Panc1 (cell line): ENCODE results near the gene PM20D1. TPM values are rescaled to one million over a fixed set of nuclear protein-coding genes. Genes with fewer than 3 reads are reported as not detected.

Source experiments
- ATAC-seq: fragments of 200-7000 bp; cut with Tn5 transposase; 2 replicates; pipeline ENCODE4 v1.9.1; 2020; ENCODE audit warnings: mild to moderate bottlenecking, moderate library complexity
- BruUV-seq: library from RNA; stranded (reverse); fragments of 400-500 nt; replicated peaks from 2 replicates; lab custom pipeline; 2021; lab: Mats Ljungman, UMichigan
- CTCF ChIA-PET: fragments of 300-600 bp; sonication (Branson Sonifier 250); formaldehyde crosslinking; loops from one replicate; lab custom pipeline; 2022; ENCODE audit warnings: antibody characterized with exemption; lab: Charles Lee
- POLR2A ChIA-PET: fragments of 300-600 bp; sonication (Branson Sonifier 250); formaldehyde crosslinking; loops from one replicate; lab custom pipeline; 2022; ENCODE audit warnings: antibody characterized with exemption; lab: Charles Lee
- DNase-seq: peaks from one replicate; pipeline ENCODE4 v3.0.0-alpha.2; 2010; ENCODE audit warnings: low read depth, low spot score
- H3K27ac ChIP-seq: 2 replicates; pipeline ENCODE4 v1.5.1; 2011; ENCODE audit warnings: mild to moderate bottlenecking, low read length, inconsistent platforms
- H3K27me3 ChIP-seq: fragments of 200-500 bp; sonication (Bioruptor generic); 2 replicates; pipeline ENCODE4 v1.6.0; 2014; ENCODE audit warnings: low read length, inconsistent platforms; ENCODE audit not compliant: control insufficient read depth, insufficient read depth
- H3K36me3 ChIP-seq: fragments of 200-500 bp; sonication (Bioruptor generic); 2 replicates; pipeline ENCODE4 v1.5.1; 2014; ENCODE audit warnings: inconsistent platforms, mild to moderate bottlenecking, low read length, moderate library complexity; ENCODE audit not compliant: control insufficient read depth, insufficient read depth
- H3K4me1 ChIP-seq: 2 replicates; pipeline ENCODE4 v1.5.1; 2011; ENCODE audit warnings: inconsistent platforms, mild to moderate bottlenecking, low read length, moderate library complexity; ENCODE audit not compliant: control insufficient read depth, insufficient read depth
- H3K4me3 ChIP-seq, 2 experiments: 2 replicates each; pipeline ENCODE4 v1.5.1; 2011 to 2012; ENCODE audit warnings: low read depth in 2 of 2, low read length in 2 of 2, mild to moderate bottlenecking in 2 of 2, inconsistent platforms in 1 of 2, moderate library complexity in 1 of 2
- H3K9me3 ChIP-seq: fragments of 200-500 bp; sonication (Bioruptor generic); 2 replicates; pipeline ENCODE4 v1.5.1; 2014; ENCODE audit warnings: low read depth, mild to moderate bottlenecking, inconsistent platforms, low read length, moderate library complexity; ENCODE audit not compliant: control insufficient read depth, insufficient read depth
- CTCF ChIP-seq: fragments of 450-650 bp; IDR thresholded peaks from 2 replicates; pipeline ENCODE4 v1.5.1; 2017; ENCODE audit warnings: mild to moderate bottlenecking
- POLR2AphosphoS5 ChIP-seq: IDR thresholded peaks from 2 replicates; pipeline ENCODE4 v1.6.1; 2012; ENCODE audit warnings: mild to moderate bottlenecking, low read depth, low read length, moderate library complexity
- REST ChIP-seq, 2 experiments: IDR thresholded peaks; 2 replicates each; pipeline ENCODE4 v1.6.1; 2011 to 2012; ENCODE audit warnings: low read depth in 2 of 2, control low read depth in 1 of 2, low read length in 1 of 2, mild to moderate bottlenecking in 1 of 2, moderate library complexity in 1 of 2; ENCODE audit not compliant: insufficient read depth in 1 of 2
- SIN3A ChIP-seq: IDR thresholded peaks from 2 replicates; pipeline ENCODE4 v1.6.1; 2012; ENCODE audit warnings: low read depth, mild to moderate bottlenecking, low read length, moderate library complexity, borderline replicate concordance; ENCODE audit not compliant: insufficient read depth
- TCF7L2 ChIP-seq: IDR thresholded peaks from 2 replicates; pipeline ENCODE4 v1.6.1; 2011; ENCODE audit warnings: mild to moderate bottlenecking, low read depth, low read length, inconsistent platforms
- in situ Hi-C: cut with HindIII; loops from 2 replicates; pipeline ENCODE4 v1.10.0; 2016; ENCODE audit warnings: low sequenced_read_pairs, low pct_unique_long_range_greater_than_20kb
- intact Hi-C: fragments of 100-400 bp; cut with micrococcal nuclease; formaldehyde crosslinking; loops from one replicate; pipeline ENCODE4 v1.10.0; 2022; ENCODE audit not compliant: unreplicated experiment
- total RNA-seq: library from RNA; stranded (reverse); gene quantifications from one replicate; pipeline ENCODE4 v1.2.1, GENCODE V29; 2021; ENCODE audit not compliant: unreplicated experiment

Gene PM20D1
- total RNA-seq, 1 experiment from 2014 or later: 0.13 TPM

GRCh38 chr1:205797168-205797567, 52.8 kb downstream of the PM20D1 start:
- Histone ChIP-seq H3K4me3 (no peak overlapping the region), H3K4me1 (no peaks in the 10 kb centered on the region; the same call in 1 of the 2 replicates), H3K27ac (no peak overlapping the region), H3K9me3 (no peaks in the 10 kb centered on the region), H3K36me3 (peaks cover 4% of the 10 kb centered on the region; the same call in 1 of the 2 replicates), H3K27me3 (no peaks in the 10 kb centered on the region)
- ChIA-PET POLR2A (no interaction called here), CTCF (no interaction called here)
- BruUV-seq: no TSS peak
- intact Hi-C loops: no loop called here
- ATAC-seq (no peak), DNase-seq (no peak)
- TF ChIP-seq CTCF: no peak
- no peak for TF ChIP-seq POLR2AphosphoS5
- TF ChIP-seq SIN3A: no peak
- in situ Hi-C loops: no loop called here

- intact Hi-C loops: loop anchor here (5.0 kb wide), 1 partner anchor 308 kb away; no protein-coding TSS in a partner anchor
- ChIA-PET POLR2A (no interaction called here), CTCF (no interaction called here)
- Histone ChIP-seq H3K27ac (no peak overlapping the region), H3K4me1 (no peaks in the 10 kb centered on the region), H3K9me3 (no peaks in the 10 kb centered on the region), H3K27me3 (no peaks in the 10 kb centered on the region), H3K36me3 (peaks cover 4% of the 10 kb centered on the region; the same call in 1 of the 2 replicates), H3K4me3 (no peak overlapping the region)
- no peak for ATAC-seq
- no peak for DNase-seq
- in situ Hi-C loops: no loop called here
- TF ChIP-seq CTCF: no peak
- no peak for TF ChIP-seq SIN3A
- BruUV-seq: no TSS peak
Observed at GRCh38 chr1:205794011-205794730, 55.8 kb downstream of the PM20D1 start.

- DNase-seq: no peak
- Histone ChIP-seq H3K4me1 (no peaks in the 10 kb centered on the region), H3K27ac (no peak overlapping the region), H3K27me3 (no peaks in the 10 kb centered on the region), H3K36me3 (peaks cover 4% of the 10 kb centered on the region; the same call in 1 of the 2 replicates), H3K9me3 (no peaks in the 10 kb centered on the region), H3K4me3 (no peak overlapping the region)
- ChIA-PET POLR2A (no interaction called here), CTCF (interaction anchor here (1.2 to 2.0 kb wide), 3 partner anchors 114 to 339 kb away, joined by 3 to 10 read pairs (median 5); no protein-coding TSS in a partner anchor)
- no TSS peak for BruUV-seq
- intact Hi-C loops (loop anchor here (5.0 kb wide), 1 partner anchor 309 kb away; no protein-coding TSS in a partner anchor), in situ Hi-C loops (no loop called here)
- ATAC-seq: no peak
- TF ChIP-seq POLR2AphosphoS5: no peak
- TF ChIP-seq CTCF: no peak
- TF ChIP-seq TCF7L2: no peak
- TF ChIP-seq REST (IDR thresholded peaks at IDR 0.05; ENCODE audit: insufficient read depth in 1 of 2, low read depth in 2 of 2, low read length in 1 of 2): no peak
- TF ChIP-seq SIN3A: no peak
Observed at GRCh38 chr1:205792961-205793673, 56.8 kb downstream of the PM20D1 start.
